Fibroblast of skin of left biceps (primary cell): ENCODE measurements around the gene IGFBP7.
A peak's percentile ranks its signal among the peaks of the same experiment; 100 is the strongest.

ENCODE experiments used
- DNase-seq, 2 experiments: peaks; one replicate each; pipeline ENCODE4 v3.0.0-alpha.2; 2013; ENCODE audit warnings: low read depth in 2 of 2

The IGFBP7 gene

DNA sequence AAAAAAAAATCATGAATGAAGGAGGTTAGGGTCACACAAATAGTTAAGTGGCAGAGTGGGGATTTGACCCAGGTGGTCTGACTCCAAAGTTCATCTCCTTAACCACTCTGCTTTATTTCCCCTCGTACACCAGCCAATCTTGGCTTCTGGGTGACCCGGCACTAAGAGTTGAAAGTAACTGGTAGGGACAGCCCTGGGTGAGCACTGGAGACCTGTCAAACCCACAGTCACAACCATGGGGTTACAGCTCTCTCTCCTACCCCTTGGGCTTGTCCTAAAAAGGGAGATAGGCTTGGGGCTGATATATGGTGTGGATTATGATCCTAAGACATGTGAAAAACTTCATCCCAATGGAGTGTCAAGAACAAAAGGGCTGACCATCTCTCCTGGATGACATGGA, 12.5 kb downstream of the IGFBP7 start:
- DNase-seq = no peak

DNA sequence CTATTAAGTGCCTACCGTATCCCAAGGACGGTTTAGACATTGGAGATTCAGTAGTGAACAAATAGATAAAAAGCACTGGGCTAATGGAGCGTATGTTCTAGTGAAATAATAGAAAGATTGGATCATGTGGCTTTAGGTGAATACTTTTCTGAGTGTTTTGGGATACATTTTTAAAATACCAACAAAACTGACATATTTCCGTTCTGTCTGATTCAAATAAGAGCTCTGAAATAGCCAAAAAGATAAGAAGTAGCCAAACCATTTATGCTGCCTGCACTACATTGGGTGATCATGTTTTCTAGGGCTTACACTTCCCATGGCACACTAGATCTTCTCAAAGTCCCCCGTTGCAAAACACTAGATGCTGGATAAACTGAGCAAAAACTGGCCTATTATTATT, 14.2 kb downstream of the IGFBP7 start:
- DNase-seq = no peak

DNA sequence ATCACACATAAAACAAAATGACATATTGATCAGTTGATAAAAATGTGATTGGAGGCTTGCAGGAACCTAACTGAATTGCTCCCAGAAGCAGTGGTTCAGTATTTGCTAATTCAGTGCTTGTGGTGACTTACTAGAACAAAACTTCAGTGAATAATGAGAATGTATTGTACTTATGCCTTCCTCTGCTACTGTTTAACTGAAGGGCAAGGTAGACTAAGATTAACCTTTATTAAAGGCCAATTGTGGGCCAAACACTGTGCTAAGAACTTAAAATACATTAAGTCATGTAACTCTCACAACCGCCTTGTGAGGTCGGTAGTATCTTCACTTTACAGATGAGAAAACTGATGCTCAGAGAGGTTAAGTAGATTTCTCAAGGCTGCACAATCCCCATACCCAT, 14.9 kb downstream of the IGFBP7 start:
- no peak for DNase-seq

DNA sequence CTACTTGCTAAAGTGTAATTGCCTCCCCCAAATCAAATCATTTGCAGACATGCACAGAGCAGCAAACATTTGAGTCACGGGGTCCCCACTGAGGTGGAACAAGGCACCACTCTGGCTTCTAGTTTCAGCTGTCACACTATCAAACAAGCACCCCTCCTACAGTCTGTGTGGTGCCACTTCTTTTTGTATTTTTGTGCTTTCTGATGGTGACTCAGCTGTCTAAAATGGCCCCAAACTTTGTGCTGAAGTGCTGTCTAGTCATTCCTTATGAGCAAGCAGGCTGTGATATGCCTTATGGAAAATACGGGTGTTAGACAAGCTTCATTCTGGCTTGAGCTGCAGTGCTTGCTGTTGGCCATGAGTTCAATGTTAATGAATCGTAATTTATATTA, 15.4 kb downstream of the IGFBP7 start:
- no peak for DNase-seq

DNA sequence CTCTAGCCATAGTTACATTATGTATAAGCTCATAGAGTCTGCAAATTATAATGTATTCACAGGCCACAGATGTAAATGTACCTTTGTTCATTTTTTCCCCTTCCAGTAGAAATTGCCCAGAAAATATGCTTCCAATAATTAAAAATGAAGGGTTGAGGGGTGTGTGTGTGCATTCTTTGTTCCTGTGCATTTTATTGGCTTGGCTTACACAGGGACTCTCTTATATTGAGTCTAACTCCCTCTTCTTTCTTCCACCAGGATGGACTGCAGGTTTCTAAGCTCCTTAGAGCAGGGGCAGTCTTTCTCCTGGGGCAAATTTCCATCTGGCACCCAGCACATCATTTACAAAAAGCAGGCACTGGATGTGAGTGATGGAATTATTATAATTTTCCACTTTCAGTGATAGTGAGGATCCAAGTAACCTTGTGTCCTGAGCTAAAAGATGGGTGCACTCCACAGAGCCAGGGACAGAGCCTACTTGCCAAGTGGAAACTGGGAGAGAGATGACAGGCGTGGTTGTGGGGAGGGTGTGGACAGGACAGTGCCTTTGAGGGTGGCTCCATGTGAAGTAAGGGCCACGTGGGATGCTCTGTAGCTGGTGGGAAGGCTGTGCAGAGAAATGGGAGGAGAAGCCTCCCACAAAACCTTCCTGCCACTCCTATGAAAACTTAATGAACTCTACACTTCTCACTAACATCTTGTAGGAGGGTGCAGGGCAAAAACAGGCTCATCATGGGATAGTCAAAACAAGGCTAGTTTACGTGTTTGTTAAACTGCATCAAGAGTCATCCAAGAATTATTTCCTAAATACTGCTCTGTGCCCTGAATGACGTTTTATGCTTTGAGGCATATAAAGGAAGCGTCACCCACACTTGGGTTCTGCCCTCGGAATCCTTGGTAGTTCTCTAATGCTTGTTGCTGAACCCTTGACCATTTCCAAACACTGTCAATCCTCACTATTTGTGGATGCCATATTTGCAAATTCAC, 16.0 kb downstream of the IGFBP7 start:
- DNase-seq = no peak

DNA sequence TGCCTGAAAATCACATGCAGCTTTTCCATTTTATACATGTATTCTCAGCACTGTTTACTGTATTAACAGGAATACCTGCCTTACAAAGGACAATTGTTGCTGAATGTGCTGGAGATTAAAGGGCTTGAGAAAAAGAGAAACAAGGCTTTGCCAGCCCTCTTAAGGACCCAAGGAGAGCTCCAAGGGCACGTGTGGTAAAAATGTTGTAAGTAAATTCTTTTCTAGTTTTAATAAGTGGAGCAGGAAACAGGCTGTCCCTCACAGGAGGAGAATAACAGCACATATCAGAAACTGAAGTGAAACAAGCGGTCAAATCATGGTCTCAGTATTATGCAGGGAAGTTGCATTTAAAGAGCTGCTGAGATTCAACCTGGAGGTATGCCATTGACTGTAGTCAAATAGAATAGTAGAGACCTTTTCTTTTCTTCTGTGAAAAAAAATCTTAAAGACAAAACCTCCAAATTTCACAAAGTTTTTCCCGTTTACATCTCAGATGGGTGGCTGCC, 18.5 kb downstream of the IGFBP7 start:
- no peak for DNase-seq

DNA sequence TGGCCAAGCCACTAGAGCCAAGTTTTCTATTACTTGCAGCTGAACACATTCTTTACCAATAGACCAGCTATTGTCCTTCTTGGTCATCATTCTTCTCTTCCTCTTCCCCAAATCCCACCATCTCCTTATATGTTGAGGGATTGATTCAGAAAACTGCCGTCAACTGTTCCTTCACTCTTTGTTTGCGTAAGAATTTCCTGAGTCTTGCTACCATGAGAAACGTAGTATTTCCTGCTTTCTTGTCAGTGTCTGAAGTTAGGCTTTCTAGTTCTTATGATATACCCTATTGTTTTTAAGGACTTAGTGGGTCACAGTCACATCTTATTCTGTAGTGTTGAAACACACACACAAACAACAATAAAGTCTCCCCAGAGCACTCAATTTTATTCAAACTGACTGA, 20.1 kb downstream of the IGFBP7 start:
- no peak for DNase-seq

DNA sequence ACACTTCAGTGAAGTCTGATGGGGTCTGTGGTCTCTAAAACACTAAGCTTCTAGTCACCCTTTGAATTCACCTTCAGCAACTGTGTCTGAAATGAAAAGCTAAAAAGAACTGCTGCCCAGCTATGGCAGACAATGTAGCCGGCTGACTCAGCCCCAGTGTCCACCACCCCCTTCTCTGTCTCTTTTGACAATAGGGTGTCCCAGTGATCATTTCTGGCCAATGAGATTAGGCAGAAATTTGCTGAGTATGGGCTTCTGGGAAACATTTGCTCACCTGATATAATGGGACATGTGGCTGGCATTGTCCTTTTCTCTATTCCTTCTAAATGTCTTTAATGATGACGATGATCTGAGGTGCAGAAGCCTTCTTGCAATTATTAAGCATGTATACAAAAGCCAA, 20.6 kb downstream of the IGFBP7 start:
- DNase-seq = no peak

DNA sequence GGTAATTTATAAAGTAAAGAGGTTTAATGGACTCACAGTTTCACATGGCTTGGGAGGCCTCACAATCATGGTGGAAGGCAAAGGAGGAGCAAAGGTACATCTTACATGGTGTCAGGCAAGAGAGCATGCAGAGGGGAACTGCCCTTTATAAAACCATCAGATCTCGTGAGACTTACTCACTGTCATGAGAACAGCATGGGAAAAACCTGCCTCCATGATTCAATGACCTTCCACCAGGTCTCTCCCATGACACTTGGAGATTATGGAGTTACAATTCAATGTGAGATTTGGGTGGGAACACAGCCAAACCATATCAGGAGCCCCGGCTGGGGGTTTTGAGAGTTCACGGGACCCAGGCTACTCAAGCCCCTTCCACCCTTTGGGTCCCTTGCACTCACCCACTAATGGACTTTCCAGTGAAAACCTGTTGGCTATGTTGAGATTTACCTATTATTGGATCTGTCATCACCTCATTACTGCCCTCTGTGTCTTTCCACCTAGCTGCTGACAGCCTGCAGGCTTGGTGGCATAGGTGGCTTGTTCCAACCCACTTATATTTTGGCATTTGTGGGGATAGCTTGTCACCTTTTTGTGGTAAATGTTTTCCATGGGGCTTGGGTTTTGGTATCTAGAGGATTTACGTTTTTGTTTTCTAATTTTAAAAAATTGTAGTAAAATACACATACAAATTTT, 24.0 kb downstream of the IGFBP7 start:
- no peak for DNase-seq

DNA sequence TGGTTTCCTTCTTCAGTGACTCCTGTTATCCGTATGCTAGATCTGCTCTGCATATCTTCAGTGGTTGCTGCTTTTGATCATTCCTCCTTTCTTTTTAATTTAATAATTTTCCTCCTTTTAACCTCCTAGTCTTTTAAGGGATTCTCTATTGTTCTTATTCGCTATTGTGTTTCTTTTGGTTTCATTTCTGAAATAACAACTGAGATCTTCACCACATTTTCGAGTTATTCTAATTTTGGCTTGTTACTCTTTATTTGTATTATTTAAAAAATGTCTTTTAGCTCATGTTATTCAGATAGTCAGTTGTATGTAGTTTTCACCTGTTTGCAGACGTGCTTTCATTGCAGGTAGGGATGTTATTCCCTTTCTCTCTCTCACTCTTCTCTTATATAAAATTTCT, 24.9 kb downstream of the IGFBP7 start:
- no peak for DNase-seq

DNA sequence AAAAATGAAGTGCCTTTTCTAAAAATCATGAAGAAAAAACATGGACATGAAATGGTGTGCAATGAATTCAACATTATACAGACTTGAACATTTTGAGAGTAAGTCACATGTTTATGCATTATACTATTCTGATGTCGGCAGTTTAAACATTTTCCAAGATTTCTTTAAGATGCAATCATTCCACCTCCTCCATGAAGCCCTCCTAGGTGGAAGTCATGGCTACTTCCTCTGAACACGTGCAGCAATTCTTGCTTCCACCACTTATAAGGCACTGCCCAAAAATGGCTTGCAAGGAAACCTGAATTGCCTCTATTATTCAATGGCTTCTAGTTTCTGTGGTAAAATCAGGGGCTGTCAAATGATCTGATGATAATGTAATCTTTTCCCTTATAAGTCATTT, 25.8 kb downstream of the IGFBP7 start:
- DNase-seq = no peak

DNA sequence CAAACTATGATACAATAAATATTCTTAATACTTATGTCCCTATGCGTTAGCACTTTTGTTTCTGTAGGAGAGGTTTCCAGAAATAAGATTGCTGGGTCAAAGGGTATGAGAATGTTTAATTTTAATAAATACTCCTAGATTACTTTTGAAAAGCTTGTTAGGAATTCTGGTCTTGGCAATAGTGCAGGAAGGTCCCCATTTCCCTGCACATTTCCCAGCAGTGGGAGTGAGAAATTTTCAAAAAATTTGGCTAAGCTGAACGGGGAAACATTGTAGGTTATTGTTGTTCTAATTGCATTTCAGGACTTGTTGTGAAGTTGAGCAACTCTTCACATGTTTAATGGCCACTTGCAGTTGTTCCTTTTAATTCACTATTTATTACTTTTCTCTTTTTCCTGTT, 27.1 kb downstream of the IGFBP7 start:
- no peak for DNase-seq

DNA sequence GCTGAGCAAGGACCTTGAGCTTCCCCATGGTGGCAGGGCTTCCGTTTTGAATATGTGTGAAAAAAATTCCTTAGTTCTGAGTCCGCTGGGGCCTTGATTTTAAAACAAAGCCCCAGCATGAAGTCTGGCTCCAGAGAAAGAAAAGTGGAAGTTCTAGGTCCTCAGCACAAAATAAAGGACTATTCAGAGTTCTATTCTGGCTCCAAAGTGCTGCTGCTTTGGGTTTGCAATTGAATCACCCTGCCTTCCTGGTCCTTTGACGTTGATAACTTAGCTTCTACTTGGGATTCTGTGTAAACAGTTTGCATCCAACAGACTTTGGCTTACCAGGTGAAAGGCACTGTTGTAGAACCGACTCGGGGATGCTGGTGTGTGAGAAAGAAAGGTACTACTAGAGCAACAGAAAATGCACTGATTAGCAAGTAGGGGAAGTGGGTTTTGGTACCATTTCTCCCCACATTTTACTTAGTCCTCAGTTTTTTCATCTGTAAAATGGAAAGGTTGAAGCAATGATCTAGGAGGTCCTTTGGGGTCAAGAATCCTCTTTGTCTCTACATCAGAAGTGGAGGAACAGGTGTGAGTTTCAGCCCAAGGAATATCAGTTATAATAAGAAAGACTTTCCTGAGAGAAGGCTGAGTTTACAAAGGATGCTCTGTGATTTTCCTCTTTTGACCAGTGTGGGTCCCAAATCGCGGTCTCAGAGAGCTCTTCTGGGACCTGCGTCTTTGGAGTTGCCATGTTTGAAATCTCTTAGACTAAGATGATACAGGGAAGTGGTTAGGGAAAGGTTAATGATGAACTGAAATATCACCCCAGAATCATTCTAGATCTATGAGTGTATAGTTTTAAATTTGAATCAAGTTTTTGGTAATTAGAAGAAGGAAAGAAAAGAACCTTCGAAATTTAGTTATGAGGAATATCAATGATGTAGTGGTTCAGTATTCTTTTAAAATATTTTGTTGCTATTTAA, 28.2 kb downstream of the IGFBP7 start:
- no peak for DNase-seq

DNA sequence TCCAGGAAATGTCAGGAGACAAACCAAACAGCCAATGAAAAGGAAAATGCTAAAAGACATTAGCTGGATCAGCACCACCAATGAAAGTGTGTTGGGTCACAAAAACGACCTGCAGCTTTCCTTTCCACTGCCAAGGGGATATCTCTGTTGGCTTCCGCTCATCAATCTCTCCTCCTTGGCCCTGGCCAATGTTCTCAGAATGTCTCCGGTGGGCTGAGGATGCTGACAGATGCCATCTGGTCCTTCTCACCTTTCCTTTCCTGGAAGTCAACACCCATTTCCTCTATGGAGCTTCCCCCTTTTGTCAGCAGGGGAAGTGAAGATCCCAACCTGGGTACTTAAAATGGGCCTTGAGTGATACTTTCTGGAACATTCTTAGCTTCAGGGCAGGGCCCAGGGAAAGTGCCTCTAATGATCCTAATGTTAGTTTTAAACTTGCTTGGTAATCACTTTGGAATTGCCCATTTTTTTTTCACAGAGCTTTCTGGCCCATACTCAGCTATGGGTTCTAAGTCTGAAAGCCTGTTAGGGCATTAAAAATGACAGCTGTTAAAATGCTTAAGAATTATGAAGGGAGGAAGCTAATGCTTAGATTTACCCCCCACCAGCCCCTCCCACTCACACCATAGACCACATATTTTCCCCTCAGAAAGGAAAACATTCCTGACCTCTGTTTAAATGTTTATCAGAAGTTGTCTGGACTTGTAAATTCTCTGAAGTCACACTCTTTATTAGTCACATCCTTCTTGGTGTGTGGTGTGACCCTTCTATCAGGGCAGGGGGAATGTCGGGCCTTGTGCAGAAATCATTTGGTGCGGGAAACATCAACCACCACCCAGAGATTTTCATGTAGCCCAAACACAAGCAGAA, 29.2 kb downstream of the IGFBP7 start:
- DNase-seq = peak; percentile 77 to 81

DNA sequence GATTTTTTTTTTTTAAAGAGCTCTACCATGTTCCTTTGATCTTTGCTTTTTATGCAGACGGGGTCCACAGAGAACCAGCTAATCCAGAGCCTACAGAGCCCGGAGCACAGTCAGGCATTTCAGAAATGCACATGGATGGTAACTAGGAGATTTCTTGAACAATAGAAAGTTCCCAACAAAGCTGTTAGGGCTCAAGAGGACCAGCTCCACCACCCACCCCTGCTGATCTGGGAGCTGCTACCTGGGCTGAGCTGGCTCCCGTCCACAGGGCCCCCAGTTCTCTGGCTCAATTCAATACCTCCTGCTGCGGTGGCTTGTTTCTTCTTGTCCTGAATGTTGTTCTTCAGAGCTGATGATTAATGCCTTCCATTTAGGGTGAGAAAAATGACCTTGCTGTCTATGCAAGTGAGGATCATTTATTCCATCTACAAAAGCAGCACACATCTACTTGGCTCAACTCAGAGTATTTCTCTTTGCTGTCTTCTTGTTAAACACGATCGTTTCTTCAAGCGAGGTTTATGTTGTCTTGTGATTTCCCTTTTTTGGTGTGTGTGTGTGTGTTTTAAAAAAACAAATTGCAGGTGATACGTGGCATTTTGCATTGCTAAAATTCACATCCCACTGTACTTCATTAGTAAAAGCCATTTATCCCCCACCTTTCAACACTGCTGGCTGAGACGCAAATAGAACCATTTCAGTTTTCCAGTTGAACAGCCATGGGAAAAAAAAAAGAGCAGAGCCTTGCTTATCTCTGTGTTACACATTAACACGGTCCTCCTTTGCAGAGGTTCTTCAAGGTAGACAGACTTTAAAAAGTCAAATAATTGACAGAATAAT, 31.3 kb downstream of the IGFBP7 start:
- no peak for DNase-seq

DNA sequence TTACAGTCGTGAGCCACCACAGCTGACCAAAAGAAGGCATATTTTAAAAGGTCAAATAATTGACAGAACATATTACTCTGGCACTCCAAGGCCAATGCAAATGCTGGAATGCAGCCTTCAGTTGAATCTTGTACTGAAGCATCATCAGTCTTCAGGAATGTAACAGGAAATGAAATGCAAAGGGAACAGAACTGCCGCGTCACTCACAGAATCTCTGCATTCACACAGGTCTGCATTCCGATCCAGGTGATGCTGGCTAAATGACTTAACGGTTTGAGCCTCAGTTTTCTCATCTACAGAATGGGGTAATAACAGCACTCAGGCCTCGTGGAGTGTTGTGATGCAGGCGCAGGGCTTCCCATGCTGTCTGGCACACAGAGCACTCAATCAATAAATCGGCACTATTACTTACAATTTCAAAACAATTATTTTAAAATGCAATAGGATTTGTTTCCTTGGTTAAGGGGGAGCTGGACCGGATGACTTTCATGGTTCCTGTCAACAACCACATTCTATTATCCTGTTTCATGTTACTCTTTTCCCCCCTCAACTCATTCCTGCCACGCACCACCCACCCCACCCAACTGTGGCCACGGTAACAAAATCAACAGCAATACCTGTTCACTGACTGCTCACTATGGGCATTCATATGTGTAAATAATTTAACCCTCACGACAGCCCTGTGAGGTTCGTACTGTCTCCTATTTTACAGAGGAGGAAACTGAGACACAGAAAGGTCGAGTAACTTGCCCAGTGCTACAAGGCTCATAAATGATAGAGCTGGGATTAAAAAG, 32.4 kb downstream of the IGFBP7 start:
- DNase-seq = peak in 1 of 2 experiments; percentile 41

DNA sequence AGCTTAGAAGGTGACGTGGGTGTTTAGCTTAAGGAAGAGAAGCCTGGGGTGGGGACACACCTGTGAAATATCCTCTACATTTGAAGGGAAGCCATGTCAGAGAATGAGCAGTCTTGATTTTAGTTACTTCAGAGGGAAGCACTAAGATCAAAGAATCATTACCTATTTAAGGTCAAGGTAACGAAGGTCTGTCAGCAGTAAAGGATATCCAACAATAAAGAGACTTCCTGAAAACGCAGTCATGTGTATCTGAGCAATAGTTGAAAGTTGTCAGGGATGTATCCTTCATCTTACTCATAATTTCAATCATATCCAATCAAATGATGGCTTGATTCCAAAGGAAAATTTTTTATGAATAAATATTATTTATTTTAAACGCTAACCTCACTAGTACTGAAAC, 33.5 kb downstream of the IGFBP7 start:
- no peak for DNase-seq

DNA sequence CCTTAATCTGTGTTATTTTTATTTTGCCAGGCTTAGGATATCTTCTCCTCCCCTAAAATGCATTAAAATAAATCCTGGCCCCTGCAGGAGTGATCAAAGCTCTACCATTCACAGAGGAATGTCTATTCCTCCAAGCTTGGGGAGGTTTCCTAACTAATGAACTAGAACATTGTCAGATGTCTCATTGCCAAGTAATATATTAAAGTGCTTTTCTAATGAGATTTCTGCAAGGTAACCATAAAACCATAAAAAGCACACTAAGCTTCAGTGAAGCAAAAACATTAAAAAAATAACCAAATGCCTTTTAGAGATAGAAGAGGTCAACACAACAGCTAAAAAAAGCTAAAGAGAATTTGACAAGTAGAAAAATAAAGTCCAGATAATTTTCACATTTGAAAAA, 34.8 kb downstream of the IGFBP7 start:
- no peak for DNase-seq

DNA sequence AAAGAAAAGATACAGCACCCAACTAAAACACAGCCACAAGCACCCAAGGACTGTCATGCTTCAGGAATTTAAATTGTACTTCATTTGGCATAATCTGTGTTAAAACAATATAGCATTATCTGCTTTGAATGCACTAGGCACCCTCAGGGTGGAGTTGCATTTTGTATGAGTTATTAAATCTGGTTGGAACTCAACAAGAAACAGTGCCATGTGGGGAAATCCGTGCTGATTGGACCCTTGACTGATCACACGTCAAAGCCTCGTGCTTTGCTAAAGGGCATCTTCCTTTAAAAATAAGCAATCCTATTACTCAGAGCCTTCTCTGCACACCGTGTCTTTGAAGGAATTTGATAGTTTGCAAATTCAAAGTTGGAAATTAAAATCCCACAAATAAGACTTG, 35.4 kb downstream of the IGFBP7 start:
- no peak for DNase-seq
